ENCODE data around the gene GCK. TPM values are rescaled to one million over a fixed set of nuclear protein-coding genes. Genes with fewer than 3 reads are reported as not detected.

The GCK gene
- total and polyA plus RNA-seq, 2 donors (not counting 1 experiment from before 2014, with no cell fraction given): 0.22 to 0.24 TPM

GRCh38 chr7:44227911-44228310 is 38.7 kb upstream of the GCK start:
- H3K4me1 Mint-ChIP-seq: no peaks in the 10 kb centered on the region
- no peak overlapping the region for H3K9ac ChIP-seq (ENCODE audit: low read length)
- H3K4me3 Mint-ChIP-seq: no peak overlapping the region
- H3K36me3 ChIP-seq (replicated peaks in 1 of 2; ENCODE audit: control extremely low read depth in 1 of 2, control insufficient read depth in 1 of 2, extremely low read depth in 1 of 2, insufficient read depth in 2 of 2, low read length in 1 of 2): no peaks in the 10 kb centered on the region
- H3K27me3 ChIP-seq (replicated peaks in 1 of 4; ENCODE audit: control extremely low read depth in 1 of 4, control insufficient read depth in 3 of 4, insufficient read depth in 4 of 4, low read length in 3 of 4): peaks cover 0 to 6% (median 0%) of the 10 kb centered on the region in 4 experiments
- ChIA-PET POLR2A (no interaction called here), CTCF (no interaction called here)
- intact Hi-C loops (cut with micrococcal nuclease): no loop called here
- H3K27ac Mint-ChIP-seq: no peak overlapping the region
- no peaks in the 10 kb centered on the region for H3K79me2 ChIP-seq (ENCODE audit: control insufficient read depth, insufficient read depth, low read length)
- WGBS (ENCODE audit: insufficient coverage): 84% methylated on average over 14 of the region's 14 CpGs
- no peaks in the 10 kb centered on the region for H3K9me3 ChIP-seq (ENCODE audit: control extremely low read depth in 1 of 3, control insufficient read depth in 2 of 3, insufficient read depth in 1 of 3, low read length in 2 of 3)
- no peak overlapping the region for H3K27ac ChIP-seq (ENCODE audit: low read length in 2 of 2)
- TF ChIP-seq CTCF (IDR thresholded peaks at IDR 0.05): no peak
- no peak for TF ChIP-seq EZH2 (IDR thresholded peaks at IDR 0.05; ENCODE audit: borderline replicate concordance, insufficient read depth, low read depth, low read length, poor library complexity, severe bottlenecking)
- DNase-seq (no peak), ATAC-seq (ENCODE audit: low read depth) (no peak)
- no peak overlapping the region for H3K4me3 ChIP-seq (ENCODE audit: control extremely low read depth in 1 of 5, extremely low read depth in 1 of 5, insufficient read depth in 1 of 5, low read depth in 2 of 5, low read length in 4 of 5)
- no peak overlapping the region for H3K4me2 ChIP-seq (replicated peaks; ENCODE audit: low read depth, low read length, poor library complexity, severe bottlenecking)
- H4K20me1 ChIP-seq (ENCODE audit: control insufficient read depth, insufficient read depth, low read length, poor library complexity, severe bottlenecking): no peaks in the 10 kb centered on the region
- no peaks in the 10 kb centered on the region for H3K4me1 ChIP-seq (ENCODE audit: control insufficient read depth in 2 of 2, insufficient read depth in 2 of 2, low read length in 2 of 2)
- H3K27me3 Mint-ChIP-seq: peaks cover 12% of the 10 kb centered on the region
- no peaks in the 10 kb centered on the region for H3K9me3 Mint-ChIP-seq (ENCODE audit: insufficient read depth)
- H2AFZ ChIP-seq (ENCODE audit: insufficient read depth, low read depth, low read length, poor library complexity, severe bottlenecking): no peak overlapping the region

DNA sequence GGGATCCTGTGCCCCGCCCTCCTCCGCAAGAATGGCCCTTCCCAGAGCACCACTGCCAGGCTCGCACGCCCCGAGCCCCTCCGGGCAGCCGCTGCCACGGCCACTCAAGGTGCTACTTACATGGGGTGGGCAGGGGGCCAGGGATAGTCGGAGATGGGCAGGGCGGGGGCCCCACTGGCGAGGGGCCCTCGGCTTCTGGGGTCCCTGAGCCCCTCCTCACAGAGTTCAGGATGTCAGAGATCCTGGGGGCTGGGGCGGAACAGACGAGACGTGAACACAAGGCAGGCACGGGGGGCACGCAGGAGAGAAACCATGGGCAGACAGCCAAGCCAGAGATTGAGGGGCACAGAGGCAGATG is 37.1 kb upstream of the GCK start:
- intact Hi-C loops (cut with micrococcal nuclease): no loop called here
- Mint-ChIP-seq H3K9me3 (ENCODE audit: insufficient read depth) (no peaks in the 10 kb centered on the region), H3K4me1 (no peaks in the 10 kb centered on the region), H3K27me3 (peaks cover 12% of the 10 kb centered on the region), H3K27ac (no peak overlapping the region), H3K4me3 (no peak overlapping the region)
- TF ChIP-seq EZH2 (IDR thresholded peaks at IDR 0.05; ENCODE audit: borderline replicate concordance, insufficient read depth, low read depth, low read length, poor library complexity, severe bottlenecking) (no peak), CTCF (IDR thresholded peaks at IDR 0.05) (no peak)
- H4K20me1 ChIP-seq (ENCODE audit: control insufficient read depth, insufficient read depth, low read length, poor library complexity, severe bottlenecking): no peaks in the 10 kb centered on the region
- H3K27ac ChIP-seq (ENCODE audit: low read length in 2 of 2): no peak overlapping the region
- DNase-seq: no peak
- H3K9ac ChIP-seq (ENCODE audit: low read length): no peak overlapping the region
- no peaks in the 10 kb centered on the region for H3K36me3 ChIP-seq (replicated peaks in 1 of 2; ENCODE audit: control extremely low read depth in 1 of 2, control insufficient read depth in 1 of 2, extremely low read depth in 1 of 2, insufficient read depth in 2 of 2, low read length in 1 of 2)
- no peaks in the 10 kb centered on the region for H3K79me2 ChIP-seq (ENCODE audit: control insufficient read depth, insufficient read depth, low read length)
- ATAC-seq (ENCODE audit: low read depth): no peak
- WGBS (ENCODE audit: insufficient coverage): 83% methylated on average over 17 of the region's 17 CpGs
- no peaks in the 10 kb centered on the region for H3K9me3 ChIP-seq (ENCODE audit: control extremely low read depth in 1 of 3, control insufficient read depth in 2 of 3, insufficient read depth in 1 of 3, low read length in 2 of 3)
- no peak overlapping the region for H2AFZ ChIP-seq (ENCODE audit: insufficient read depth, low read depth, low read length, poor library complexity, severe bottlenecking)
- ChIA-PET POLR2A (no interaction called here), CTCF (no interaction called here)
- no peak overlapping the region for H3K4me2 ChIP-seq (replicated peaks; ENCODE audit: low read depth, low read length, poor library complexity, severe bottlenecking)
- H3K4me1 ChIP-seq (ENCODE audit: control insufficient read depth in 2 of 2, insufficient read depth in 2 of 2, low read length in 2 of 2): no peaks in the 10 kb centered on the region
- H3K4me3 ChIP-seq (ENCODE audit: control extremely low read depth in 1 of 5, extremely low read depth in 1 of 5, insufficient read depth in 1 of 5, low read depth in 2 of 5, low read length in 4 of 5): no peak overlapping the region
- peaks cover 0 to 6% (median 0%) of the 10 kb centered on the region in 4 experiments for H3K27me3 ChIP-seq (replicated peaks in 1 of 4; ENCODE audit: control extremely low read depth in 1 of 4, control insufficient read depth in 3 of 4, insufficient read depth in 4 of 4, low read length in 3 of 4)
